LNCaP clone FGC (cell line): ENCODE data around the gene ALDH5A1.

Experiments used
- DNase-seq: peaks from one replicate; pipeline ENCODE4 v3.0.0-alpha.2; 2011; ENCODE audit warnings: low read depth
- H3K4me3 ChIP-seq: 2 replicates; pipeline ENCODE4 v1.5.1; 2011; ENCODE audit warnings: mild to moderate bottlenecking, low read depth, low read length, control low read depth
- CTCF ChIP-seq: IDR thresholded peaks from 2 replicates; pipeline ENCODE4 v1.5.1; 2012; ENCODE audit warnings: mild to moderate bottlenecking; ENCODE audit not compliant: control insufficient read depth, insufficient read depth; ENCODE audit errors: extremely low read depth

ALDH5A1 gene

GRCh38 chr6:24574809-24575208, 80.0 kb downstream of the ALDH5A1 start:
- TF ChIP-seq CTCF: no peak
- no peak overlapping the region for H3K4me3 ChIP-seq
- no peak for DNase-seq

DNA sequence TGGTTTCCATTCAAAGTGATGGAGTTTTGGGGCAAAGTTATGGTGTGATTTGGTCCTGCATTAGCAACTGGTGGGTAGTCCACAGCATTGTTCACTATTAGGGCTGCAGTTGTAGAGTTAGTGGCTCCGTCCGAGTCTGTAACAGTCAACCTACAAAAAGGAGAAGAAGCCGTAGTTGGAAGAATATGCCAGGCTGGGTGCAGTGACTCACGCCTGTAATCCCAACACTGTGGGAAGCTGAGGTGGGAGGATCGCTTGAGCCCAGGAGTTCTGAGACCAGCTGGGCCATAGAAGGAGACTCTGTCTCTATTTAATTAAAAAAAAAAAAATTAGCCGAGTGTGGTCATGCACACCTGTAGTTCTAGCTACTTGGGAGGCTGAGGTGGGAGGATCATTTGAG, 81.7 kb downstream of the ALDH5A1 start:
- no peak for TF ChIP-seq CTCF
- H3K4me3 ChIP-seq: no peak overlapping the region
- DNase-seq: no peak

DNA sequence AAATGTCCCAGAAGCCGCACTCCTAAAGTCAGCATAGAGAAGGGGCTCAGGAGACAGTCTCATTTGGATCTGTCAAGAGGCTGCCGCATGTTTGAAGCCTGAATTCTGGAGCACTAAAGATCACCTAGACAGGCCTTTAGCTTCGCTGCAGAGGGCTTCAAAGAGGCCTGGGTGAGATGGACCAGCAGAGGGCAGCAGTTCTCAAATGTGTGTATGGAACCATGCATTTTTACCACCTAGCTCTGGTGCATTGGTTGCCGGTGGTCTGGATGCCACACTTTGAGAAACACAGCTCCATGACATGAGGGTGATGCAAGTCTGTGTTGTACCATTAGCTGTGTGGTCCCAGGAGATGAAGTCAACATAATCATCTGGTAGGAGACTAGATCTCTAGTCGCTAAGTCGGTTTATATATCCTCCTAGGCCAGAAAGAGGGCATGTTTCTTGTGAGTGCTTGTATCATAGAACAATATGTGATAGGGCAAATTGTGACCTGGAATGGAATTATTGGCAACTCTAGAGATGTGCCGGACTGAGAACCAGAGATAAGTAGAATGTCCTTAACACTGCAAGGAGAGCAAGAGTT, 86.4 kb downstream of the ALDH5A1 start:
- DNase-seq: no peak
- peak; percentile 80 for TF ChIP-seq CTCF

DNA sequence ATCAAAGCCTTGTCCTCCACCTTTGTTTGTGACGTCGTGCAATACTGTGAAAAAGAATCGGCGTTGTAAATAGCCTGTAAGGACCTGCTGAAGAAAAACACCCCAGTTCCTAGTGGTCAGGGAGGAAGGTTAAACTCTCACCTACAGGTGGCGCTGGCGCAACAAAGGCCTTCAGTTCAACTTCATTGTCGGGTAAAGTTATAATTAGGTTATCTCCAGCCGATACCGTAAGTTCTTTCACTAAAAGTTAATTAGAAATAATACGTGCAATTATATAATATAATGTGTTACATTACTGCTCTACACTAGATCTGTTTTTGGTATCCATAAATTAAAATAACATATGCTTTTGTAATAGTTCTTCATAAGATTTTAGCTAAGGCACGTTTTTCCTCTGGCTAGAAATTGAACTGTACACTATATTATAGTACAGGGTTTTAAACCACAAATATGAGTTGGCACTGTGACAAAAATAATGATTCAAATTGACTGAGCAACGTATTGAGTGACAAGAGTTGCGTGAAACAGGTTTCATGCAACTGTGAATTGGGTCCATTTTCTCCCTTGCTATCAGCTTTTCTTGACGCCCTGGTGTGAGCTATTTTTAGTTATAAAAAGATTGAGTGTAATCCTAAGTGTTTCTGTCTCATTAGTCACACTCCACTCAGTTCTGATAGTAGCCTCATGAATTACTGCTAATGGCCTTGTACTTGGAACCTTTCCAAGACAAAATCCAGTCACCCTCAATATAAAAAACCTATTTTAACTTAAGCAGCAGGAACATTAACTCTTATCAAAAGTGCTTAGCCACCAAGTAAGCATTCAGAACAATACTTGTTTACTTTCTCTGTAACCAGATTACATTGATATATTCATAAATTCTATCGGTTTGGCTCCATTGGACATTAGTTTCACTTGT, 89.0 kb downstream of the ALDH5A1 start:
- TF ChIP-seq CTCF: peak; percentile 76
- DNase-seq: no peak
- H3K4me3 ChIP-seq: no peak overlapping the region

More for the DNA sequence above, 86.4 kb downstream of the ALDH5A1 start:
- no peak overlapping the region for H3K4me3 ChIP-seq

GRCh38 chr6:24584382-24584720, 89.6 kb downstream of the ALDH5A1 start:
- no peak for DNase-seq
- no peak for TF ChIP-seq CTCF
- no peak overlapping the region for H3K4me3 ChIP-seq
